CD14-positive monocyte (primary cell): ENCODE measurements around the gene MUC5B. TPM values are rescaled to one million over a fixed set of nuclear protein-coding genes. Genes with fewer than 3 reads are reported as not detected.

ENCODE experiments used
- DNase-seq, 3 donors: peaks; one replicate each; pipeline ENCODE4 v3.0.0-alpha.2; 2011 to 2022
- H2AFZ ChIP-seq: 2 replicates; pipeline ENCODE4 v1.6.0; 2012; ENCODE audit warnings: mild to moderate bottlenecking, low read depth, low read length, inconsistent platforms; ENCODE audit not compliant: insufficient read depth, poor library complexity, severe bottlenecking
- H3K27ac ChIP-seq, 2 donors: 1 replicate in 1 of 2; 2 replicates in 1 of 2; pipeline ENCODE4 v1.5.1; 2012 to 2013; ENCODE audit warnings: low read length in 2 of 2, control low read depth in 1 of 2, inconsistent platforms in 1 of 2, low read depth in 1 of 2, mild to moderate bottlenecking in 1 of 2
- H3K27me3 ChIP-seq, 2 donors: one replicate each; pipeline versions ENCODE4 v1.6.0 to v1.6.1; 2011 to 2013; ENCODE audit warnings: low read length in 2 of 2; ENCODE audit not compliant: control insufficient read depth in 2 of 2, insufficient read depth in 2 of 2
- H3K36me3 ChIP-seq, 2 donors: replicated peaks in 1 of 2; 1 replicate in 1 of 2; 2 replicates in 1 of 2; pipeline versions ENCODE4 v1.5.1 to v1.6.1; 2012 to 2013; ENCODE audit warnings: low read length in 2 of 2, control low read depth in 1 of 2, inconsistent platforms in 1 of 2, mild to moderate bottlenecking in 1 of 2; ENCODE audit not compliant: insufficient read depth in 2 of 2, control insufficient read depth in 1 of 2
- H3K4me1 ChIP-seq, 2 donors: 1 replicate in 1 of 2; 2 replicates in 1 of 2; pipeline versions ENCODE4 v1.5.1 to v1.6.1; 2012 to 2013; ENCODE audit warnings: low read length in 2 of 2, control low read depth in 1 of 2, inconsistent platforms in 1 of 2, mild to moderate bottlenecking in 1 of 2, moderate library complexity in 1 of 2; ENCODE audit not compliant: insufficient read depth in 2 of 2, control insufficient read depth in 1 of 2
- H3K4me2 ChIP-seq: replicated peaks from 2 replicates; pipeline ENCODE3; 2012; ENCODE audit warnings: low read length, moderate library complexity, mild to moderate bottlenecking; ENCODE audit not compliant: poor library complexity, severe bottlenecking; ENCODE audit errors: extremely low read depth
- H3K4me3 ChIP-seq, 3 experiments: fragments of 200-600 bp in 1 of 3; sonication (generic) in 1 of 3; replicated peaks in 1 of 3; 1 replicate in 2 of 3; 2 replicates in 1 of 3; pipeline ENCODE4 v1.5.1; 2011 to 2013; ENCODE audit warnings: low read length in 3 of 3, mild to moderate bottlenecking in 3 of 3, control low read depth in 2 of 3, low read depth in 2 of 3, inconsistent platforms in 1 of 3, moderate library complexity in 1 of 3
- H3K79me2 ChIP-seq: 2 replicates; pipeline ENCODE4 v1.6.0; 2012; ENCODE audit warnings: mild to moderate bottlenecking, control low read depth, inconsistent platforms, low read length, moderate library complexity; ENCODE audit not compliant: insufficient read depth
- H3K9ac ChIP-seq: 2 replicates; pipeline ENCODE4 v1.6.0; 2017; ENCODE audit warnings: low read length, mild to moderate bottlenecking; ENCODE audit not compliant: insufficient read depth, poor library complexity, severe bottlenecking
- H3K9me3 ChIP-seq, 2 donors: replicated peaks in 1 of 2; 1 replicate in 1 of 2; 2 replicates in 1 of 2; pipeline versions ENCODE4 v1.5.1 to v1.6.1; 2012 to 2013; ENCODE audit warnings: low read length in 2 of 2, control low read depth in 1 of 2; ENCODE audit not compliant: control insufficient read depth in 1 of 2, insufficient read depth in 1 of 2
- H4K20me1 ChIP-seq: 2 replicates; pipeline ENCODE4 v1.6.0; 2012; ENCODE audit warnings: mild to moderate bottlenecking, low read length, control low read depth, moderate library complexity; ENCODE audit not compliant: insufficient read depth
- H3K27ac Mint-ChIP-seq, 7 donors: one replicate each; pipeline ENCODE4 v1.8.0; 2020; ENCODE audit warnings: mild to moderate bottlenecking in 7 of 7, mixed read lengths in 7 of 7, moderate library complexity in 6 of 7, inconsistent platforms in 2 of 7
- H3K27me3 Mint-ChIP-seq, 3 donors: one replicate each; pipeline ENCODE4 v1.8.0; 2021 to 2022; ENCODE audit warnings: low read depth in 3 of 3, mild to moderate bottlenecking in 3 of 3, mixed read lengths in 3 of 3, moderate library complexity in 3 of 3, inconsistent platforms in 1 of 3
- H3K36me3 Mint-ChIP-seq, 2 donors: one replicate each; pipeline ENCODE4 v1.8.0; 2020; ENCODE audit warnings: mixed read lengths in 2 of 2, inconsistent platforms in 1 of 2, mild to moderate bottlenecking in 1 of 2
- H3K4me1 Mint-ChIP-seq: one replicate; pipeline ENCODE4 v1.8.0; 2020; ENCODE audit warnings: mild to moderate bottlenecking, mixed read lengths
- H3K4me3 Mint-ChIP-seq, 2 donors: one replicate each; pipeline ENCODE4 v1.8.0; 2020; ENCODE audit warnings: mild to moderate bottlenecking in 2 of 2, mixed read lengths in 2 of 2, moderate library complexity in 1 of 2
- H3K9me3 Mint-ChIP-seq, 7 donors: one replicate each; pipeline ENCODE4 v1.8.0; 2020 to 2022; ENCODE audit warnings: mixed read lengths in 7 of 7, mild to moderate bottlenecking in 6 of 7, moderate library complexity in 6 of 7, inconsistent platforms in 2 of 7
- WGBS: methylation state at CpG from one replicate; pipeline ENCODE4 v1.1.5; 2013; ENCODE audit warnings: missing lambda C conversion rate; ENCODE audit not compliant: insufficient coverage; 5-methylcytosine and 5-hydroxymethylcytosine counted together
- intact Hi-C, 2 donors: fragments of 100-400 bp; cut with micrococcal nuclease; formaldehyde crosslinking; loops; one replicate each; pipeline versions ENCODE4 v1.15.0 to v1.15.1; 2023
- polyA plus RNA-seq, 3 donors: library from polyadenylated mRNA; depleted of rRNA in 1 of 3; unstranded in 2 of 3; stranded (reverse) in 1 of 3; fragments of 300-500 nt in 2 of 3; fragments of >200 nt in 1 of 3; fragmentation: Illumina TruSeq in 2 of 3; gene quantifications; 1 replicate in 2 of 3; 2 replicates in 1 of 3; pipeline ENCODE4 v1.2.3, GENCODE V29; 2012 to 2021
- TF ChIP-seq, protein P1 (sequence below): fragments of 200-600 bp; IDR thresholded peaks from one replicate; pipeline ENCODE4 v1.8.0; 2022; ENCODE audit warnings: antibody characterized with exemption, mild to moderate bottlenecking

MUC5B gene
- polyA plus RNA-seq, 3 donors, result not detected

DNA sequence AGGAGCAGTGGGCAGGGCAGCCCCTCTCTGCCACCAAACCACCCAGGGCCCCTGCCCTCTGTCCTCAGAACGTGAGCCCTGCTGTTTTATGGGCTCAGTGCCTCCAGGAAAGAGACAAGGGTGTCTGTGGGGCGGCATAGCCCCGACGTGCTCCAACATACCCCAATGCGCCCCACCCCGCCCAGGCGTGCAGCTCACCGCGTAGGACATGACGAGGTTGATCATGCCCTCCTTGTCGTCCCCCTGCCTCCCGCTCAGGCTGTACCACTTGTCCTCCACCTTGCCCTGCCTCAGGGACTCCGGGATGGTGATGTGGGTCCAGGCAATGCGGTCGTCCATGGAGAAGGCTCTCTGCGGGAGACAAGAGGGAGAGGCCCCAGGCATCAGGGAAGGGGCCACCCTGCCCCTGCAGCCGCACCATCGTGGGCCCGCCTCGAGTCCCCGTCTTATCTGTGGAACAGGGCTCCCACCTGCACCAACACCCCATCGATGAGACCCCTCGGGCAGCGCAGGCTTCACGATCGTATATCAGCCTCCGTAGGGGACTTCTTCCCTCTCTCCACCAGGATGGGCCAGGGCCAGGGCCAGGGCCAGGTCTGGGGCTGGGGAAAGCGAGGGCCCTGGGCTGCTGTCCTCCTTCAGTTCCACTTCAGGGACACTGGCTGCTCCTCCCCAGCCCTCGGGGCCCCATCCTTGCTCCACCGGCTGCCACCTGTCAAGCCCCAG lies 65.7 kb downstream of the MUC5B start:
- H2AFZ ChIP-seq, result no peak overlapping the region
- no peak overlapping the region for H3K4me3 ChIP-seq
- no peaks in the 10 kb centered on the region for H3K9me3 ChIP-seq
- no peaks in the 10 kb centered on the region for H3K4me1 ChIP-seq
- H3K4me2 ChIP-seq, result no peak overlapping the region
- WGBS, result 99% methylated on average over 24 of the region's 30 CpGs
- no peaks in the 10 kb centered on the region for H3K27me3 ChIP-seq
- intact Hi-C loops, result no loop called here
- H4K20me1 ChIP-seq, result peaks cover 95% of the 10 kb centered on the region
- H3K27ac Mint-ChIP-seq, result no peak overlapping the region
- TF ChIP-seq, protein P1, sequence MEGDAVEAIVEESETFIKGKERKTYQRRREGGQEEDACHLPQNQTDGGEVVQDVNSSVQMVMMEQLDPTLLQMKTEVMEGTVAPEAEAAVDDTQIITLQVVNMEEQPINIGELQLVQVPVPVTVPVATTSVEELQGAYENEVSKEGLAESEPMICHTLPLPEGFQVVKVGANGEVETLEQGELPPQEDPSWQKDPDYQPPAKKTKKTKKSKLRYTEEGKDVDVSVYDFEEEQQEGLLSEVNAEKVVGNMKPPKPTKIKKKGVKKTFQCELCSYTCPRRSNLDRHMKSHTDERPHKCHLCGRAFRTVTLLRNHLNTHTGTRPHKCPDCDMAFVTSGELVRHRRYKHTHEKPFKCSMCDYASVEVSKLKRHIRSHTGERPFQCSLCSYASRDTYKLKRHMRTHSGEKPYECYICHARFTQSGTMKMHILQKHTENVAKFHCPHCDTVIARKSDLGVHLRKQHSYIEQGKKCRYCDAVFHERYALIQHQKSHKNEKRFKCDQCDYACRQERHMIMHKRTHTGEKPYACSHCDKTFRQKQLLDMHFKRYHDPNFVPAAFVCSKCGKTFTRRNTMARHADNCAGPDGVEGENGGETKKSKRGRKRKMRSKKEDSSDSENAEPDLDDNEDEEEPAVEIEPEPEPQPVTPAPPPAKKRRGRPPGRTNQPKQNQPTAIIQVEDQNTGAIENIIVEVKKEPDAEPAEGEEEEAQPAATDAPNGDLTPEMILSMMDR, result no peak
- no peaks in the 10 kb centered on the region for H3K4me1 Mint-ChIP-seq
- no peak for DNase-seq
- no peak overlapping the region for H3K27ac ChIP-seq
- peaks cover 46% of the 10 kb centered on the region for H3K79me2 ChIP-seq
- no peaks in the 10 kb centered on the region for H3K27me3 Mint-ChIP-seq
- H3K36me3 Mint-ChIP-seq, result peaks cover 73 to 93% of the 10 kb centered on the region in 2 donors
- no peak overlapping the region for H3K4me3 Mint-ChIP-seq
- peaks cover 0 to 5% (median 0%) of the 10 kb centered on the region in 7 donors for H3K9me3 Mint-ChIP-seq
- H3K9ac ChIP-seq, result no peak overlapping the region
- H3K36me3 ChIP-seq, result peaks cover 86 to 94% of the 10 kb centered on the region in 2 donors

DNA sequence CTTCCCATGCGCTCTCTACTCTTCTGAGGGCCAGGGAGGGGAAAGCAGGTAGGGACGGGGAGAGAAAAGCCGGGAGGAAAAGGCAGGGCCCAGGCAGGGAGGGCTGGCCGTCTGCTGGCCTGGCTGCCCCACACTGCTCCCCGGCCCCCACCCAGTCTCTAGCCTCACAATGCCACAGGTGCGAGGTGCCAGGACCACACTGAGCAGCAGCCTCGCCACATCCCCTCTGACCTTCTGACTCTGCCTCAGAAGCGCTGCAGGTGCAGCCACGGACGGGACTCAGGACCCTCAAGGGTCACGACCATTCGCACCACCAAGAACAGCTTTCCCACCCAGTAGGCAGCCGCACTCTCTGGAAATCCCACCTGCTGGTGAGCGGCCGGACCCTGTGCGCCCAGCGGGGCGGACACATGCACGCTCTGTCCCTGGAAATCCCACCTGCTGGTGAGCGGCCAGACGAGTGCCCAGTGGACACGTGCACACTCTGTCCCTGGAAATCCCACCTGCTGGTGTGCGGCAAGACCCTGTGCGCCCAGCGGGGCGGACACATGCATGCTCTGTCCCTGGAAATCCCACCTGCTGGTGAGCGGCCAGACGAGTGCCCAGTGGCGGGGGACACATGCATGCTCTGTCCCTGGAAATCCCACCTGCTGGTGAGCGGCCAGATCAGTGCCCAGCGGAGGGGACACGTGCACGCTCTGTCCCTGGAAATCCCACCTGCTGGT lies 66.5 kb downstream of the MUC5B start:
- no peak for DNase-seq

More for the DNA sequence above, 66.5 kb downstream of the MUC5B start:
- no peaks in the 10 kb centered on the region for H3K9me3 ChIP-seq
- H3K27ac ChIP-seq, result no peak overlapping the region
- peaks cover 84 to 92% of the 10 kb centered on the region in 2 donors for H3K36me3 ChIP-seq
- Mint-ChIP-seq H3K27ac (no peak overlapping the region), H3K9me3 (peaks cover 0 to 5% (median 0%) of the 10 kb centered on the region in 7 donors), H3K27me3 (no peaks in the 10 kb centered on the region), H3K36me3 (peaks cover 76 to 91% of the 10 kb centered on the region in 2 donors), H3K4me1 (no peaks in the 10 kb centered on the region), H3K4me3 (no peak overlapping the region)
- H3K4me1 ChIP-seq, result no peaks in the 10 kb centered on the region
- H3K4me2 ChIP-seq, result no peak overlapping the region
- TF ChIP-seq, protein P1, result no peak
- H3K27me3 ChIP-seq, result no peaks in the 10 kb centered on the region
- H4K20me1 ChIP-seq, result peaks cover 95% of the 10 kb centered on the region
- 96% methylated on average over 32 of the region's 33 CpGs for WGBS
- no peak overlapping the region for H3K4me3 ChIP-seq
- intact Hi-C loops, result no loop called here
- no peak overlapping the region for H2AFZ ChIP-seq
- H3K79me2 ChIP-seq, result peaks cover 48% of the 10 kb centered on the region
- H3K9ac ChIP-seq, result no peak overlapping the region
